A673 (cell line): Measurements from ENCODE around the gene UBE2E2. TPM values are rescaled to one million over a fixed set of nuclear protein-coding genes. Genes with fewer than 3 reads are reported as not detected.

ENCODE experiments used
- BruUV-seq: library from RNA; stranded (reverse); fragments of 400-500 nt; replicated peaks from 2 replicates; lab custom pipeline; 2021; lab: Mats Ljungman, UMichigan
- CTCF ChIA-PET: fragments of 300-600 bp; sonication (Branson Sonifier 250); formaldehyde crosslinking; loops from one replicate; lab custom pipeline; 2022; ENCODE audit warnings: antibody characterized with exemption; lab: Charles Lee
- POLR2A ChIA-PET: fragments of 300-600 bp; sonication (Branson Sonifier 250); formaldehyde crosslinking; loops from one replicate; lab custom pipeline; 2022; ENCODE audit warnings: antibody characterized with exemption; ENCODE audit not compliant: low non-redundant PET; lab: Charles Lee
- DNase-seq: peaks from one replicate; pipeline ENCODE4 v3.0.0-alpha.2; 2015; ENCODE audit warnings: low spot score
- H3K27ac ChIP-seq: fragments of 200-600 bp; sonication (generic); 2 replicates; pipeline ENCODE4 v1.5.1; 2016; ENCODE audit warnings: mixed run types, low read depth, mild to moderate bottlenecking, mixed read lengths, antibody characterized with exemption, low read length; ENCODE audit not compliant: poor library complexity, severe bottlenecking
- H3K27me3 ChIP-seq: fragments of 200-600 bp; sonication (generic); replicated peaks from 2 replicates; pipeline ENCODE4 v1.6.1; 2017; ENCODE audit warnings: mixed run types, low read depth, mild to moderate bottlenecking, mixed read lengths, antibody characterized with exemption, low read length; ENCODE audit not compliant: insufficient read depth, poor library complexity
- H3K36me3 ChIP-seq: fragments of 200-600 bp; sonication (generic); 2 replicates; pipeline ENCODE4 v1.6.1; 2016; ENCODE audit warnings: mixed run types, mild to moderate bottlenecking, mixed read lengths, antibody characterized with exemption, low read length; ENCODE audit not compliant: insufficient read depth, poor library complexity, severe bottlenecking
- H3K4me1 ChIP-seq: fragments of 200-600 bp; sonication (generic); 2 replicates; pipeline ENCODE4 v1.6.1; 2017; ENCODE audit warnings: mixed run types, mild to moderate bottlenecking, mixed read lengths, antibody characterized with exemption, low read length; ENCODE audit not compliant: insufficient read depth, poor library complexity, severe bottlenecking
- H3K4me3 ChIP-seq: fragments of 200-600 bp; sonication (generic); 2 replicates; pipeline ENCODE4 v1.5.1; 2016; ENCODE audit warnings: low read depth, mixed run types, mild to moderate bottlenecking, mixed read lengths, low read length; ENCODE audit not compliant: poor library complexity, severe bottlenecking
- H3K9me3 ChIP-seq: fragments of 200-600 bp; sonication (generic); 2 replicates; pipeline ENCODE4 v1.6.1; 2016; ENCODE audit warnings: mixed run types, low read depth, mild to moderate bottlenecking, mixed read lengths, antibody characterized with exemption, low read length; ENCODE audit not compliant: poor library complexity, severe bottlenecking
- CTCF ChIP-seq: fragments of 300-800, 200-600 bp; sonication (generic); conservative IDR thresholded peaks from 2 replicates; pipeline ENCODE4 v1.5.1; 2017; ENCODE audit warnings: low read depth, mild to moderate bottlenecking, antibody characterized with exemption, low read length, moderate library complexity, mixed read lengths
- EZH2 ChIP-seq: fragments of 200-600 bp; sonication (generic); IDR thresholded peaks from 2 replicates; pipeline ENCODE4 v1.6.1; 2017; ENCODE audit warnings: borderline replicate concordance, low read depth, mild to moderate bottlenecking, mixed read lengths, antibody characterized with exemption, low read length; ENCODE audit not compliant: poor library complexity, severe bottlenecking
- intact Hi-C: fragments of 100-400 bp; cut with micrococcal nuclease; formaldehyde crosslinking; loops from one replicate; pipeline ENCODE4 v1.10.0; 2022; ENCODE audit not compliant: unreplicated experiment
- total RNA-seq: library from RNA; stranded (reverse); gene quantifications from 2 replicates; pipeline ENCODE4 v1.2.3, GENCODE V29; 2021

Gene UBE2E2
- total RNA-seq, 1 experiment from 2014 or later, result 2.0 TPM

GRCh38 chr3:23254835-23255234 is 51.7 kb downstream of the UBE2E2 start:
- no peak for DNase-seq
- no TSS peak for BruUV-seq
- ChIA-PET POLR2A (no interaction called here), CTCF (interaction anchor here (0.7 kb wide), 1 partner anchor 833 kb away, joined by 6 read pairs; no protein-coding TSS in a partner anchor)
- Histone ChIP-seq H3K27ac (no peak overlapping the region), H3K36me3 (no peaks in the 10 kb centered on the region), H3K27me3 (no peaks in the 10 kb centered on the region), H3K9me3 (no peaks in the 10 kb centered on the region), H3K4me1 (no peaks in the 10 kb centered on the region), H3K4me3 (no peak overlapping the region)
- intact Hi-C loops, result no loop called here
- no peak for TF ChIP-seq CTCF
- no peak for TF ChIP-seq EZH2

- Histone ChIP-seq H3K27me3 (no peaks in the 10 kb centered on the region), H3K27ac (no peak overlapping the region), H3K4me3 (no peak overlapping the region), H3K4me1 (no peaks in the 10 kb centered on the region), H3K9me3 (no peaks in the 10 kb centered on the region), H3K36me3 (no peaks in the 10 kb centered on the region)
- DNase-seq, result no peak
- intact Hi-C loops, result no loop called here
- no TSS peak for BruUV-seq
- POLR2A ChIA-PET, result no interaction called here
- TF ChIP-seq EZH2 (no peak), CTCF (no peak)
- CTCF ChIA-PET, result no interaction called here
Measured at GRCh38 chr3:23256741-23257435, 53.8 kb downstream of the UBE2E2 start.

GRCh38 chr3:23258110-23258509 is 55.0 kb downstream of the UBE2E2 start:
- DNase-seq, result no peak
- Histone ChIP-seq H3K9me3 (no peaks in the 10 kb centered on the region), H3K4me3 (no peak overlapping the region), H3K27me3 (no peaks in the 10 kb centered on the region), H3K4me1 (no peaks in the 10 kb centered on the region), H3K27ac (no peak overlapping the region), H3K36me3 (no peaks in the 10 kb centered on the region)
- ChIA-PET CTCF (no interaction called here), POLR2A (no interaction called here)
- TF ChIP-seq CTCF (no peak), EZH2 (no peak)
- intact Hi-C loops, result no loop called here
- no TSS peak for BruUV-seq
